SK-N-SH (cell line): ENCODE results near the gene HOXC10.

Source experiments
- MAX ChIP-seq: IDR thresholded peaks from 2 replicates; pipeline ENCODE4 v1.4.0; 2012; ENCODE audit warnings: low read depth
- TF ChIP-seq, protein P1 (sequence below): fragments of 200-600 bp; sonication (generic); IDR thresholded peaks from 2 replicates; pipeline ENCODE4 v1.6.1; 2017; ENCODE audit warnings: antibody characterized with exemption, mild to moderate bottlenecking, moderate library complexity

- TF ChIP-seq, protein P1, sequence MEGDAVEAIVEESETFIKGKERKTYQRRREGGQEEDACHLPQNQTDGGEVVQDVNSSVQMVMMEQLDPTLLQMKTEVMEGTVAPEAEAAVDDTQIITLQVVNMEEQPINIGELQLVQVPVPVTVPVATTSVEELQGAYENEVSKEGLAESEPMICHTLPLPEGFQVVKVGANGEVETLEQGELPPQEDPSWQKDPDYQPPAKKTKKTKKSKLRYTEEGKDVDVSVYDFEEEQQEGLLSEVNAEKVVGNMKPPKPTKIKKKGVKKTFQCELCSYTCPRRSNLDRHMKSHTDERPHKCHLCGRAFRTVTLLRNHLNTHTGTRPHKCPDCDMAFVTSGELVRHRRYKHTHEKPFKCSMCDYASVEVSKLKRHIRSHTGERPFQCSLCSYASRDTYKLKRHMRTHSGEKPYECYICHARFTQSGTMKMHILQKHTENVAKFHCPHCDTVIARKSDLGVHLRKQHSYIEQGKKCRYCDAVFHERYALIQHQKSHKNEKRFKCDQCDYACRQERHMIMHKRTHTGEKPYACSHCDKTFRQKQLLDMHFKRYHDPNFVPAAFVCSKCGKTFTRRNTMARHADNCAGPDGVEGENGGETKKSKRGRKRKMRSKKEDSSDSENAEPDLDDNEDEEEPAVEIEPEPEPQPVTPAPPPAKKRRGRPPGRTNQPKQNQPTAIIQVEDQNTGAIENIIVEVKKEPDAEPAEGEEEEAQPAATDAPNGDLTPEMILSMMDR, result no peak
- no peak for TF ChIP-seq MAX
Measured at GRCh38 chr12:53980104-53980801, 4.7 kb upstream of the HOXC10 start.
